WTC11 (cell line): ENCODE measurements around the gene VSIG1. TPM values are rescaled to one million over a fixed set of nuclear protein-coding genes. Genes with fewer than 3 reads are reported as not detected.

Experiments used
- ATAC-seq: fragments of 200-7000 bp; cut with Tn5 transposase; 2 replicates; pipeline ENCODE4 v1.10.0; 2021; ENCODE audit warnings: mild to moderate bottlenecking, moderate library complexity
- CTCF ChIA-PET: fragments of 300-600 bp; sonication (Branson Sonifier 250); formaldehyde crosslinking; loops from one replicate; lab custom pipeline; 2021; ENCODE audit warnings: antibody characterized with exemption; lab: Charles Lee
- POLR2A ChIA-PET: fragments of 350-600 bp; sonication (Branson Sonifier 250); formaldehyde crosslinking; loops from one replicate; lab custom pipeline; 2021; ENCODE audit warnings: antibody characterized with exemption; lab: Charles Lee
- DNase-seq: peaks from one replicate; pipeline ENCODE4 v3.0.0; 2021; ENCODE audit warnings: low spot score
- H3K27ac Mint-ChIP-seq: 2 replicates; pipeline ENCODE4 v1.8.0; 2021; ENCODE audit warnings: mixed read lengths
- H3K27me3 Mint-ChIP-seq: 2 replicates; pipeline ENCODE4 v1.8.0; 2021; ENCODE audit warnings: low read depth, mild to moderate bottlenecking, moderate library complexity, mixed read lengths
- H3K36me3 Mint-ChIP-seq: 2 replicates; pipeline ENCODE4 v1.8.0; 2021; ENCODE audit warnings: mixed read lengths
- H3K4me1 Mint-ChIP-seq: 2 replicates; pipeline ENCODE4 v1.8.0; 2022; ENCODE audit warnings: mixed read lengths
- H3K4me3 Mint-ChIP-seq: 2 replicates; pipeline ENCODE4 v1.8.0; 2021; ENCODE audit warnings: mild to moderate bottlenecking, moderate library complexity, mixed read lengths
- H3K9me3 Mint-ChIP-seq: 2 replicates; pipeline ENCODE4 v1.8.0; 2021; ENCODE audit warnings: mixed read lengths
- ATF6 ChIP-seq: sonication (generic); formaldehyde crosslinking; IDR thresholded peaks from 2 replicates; pipeline ENCODE4 v1.8.1; 2023; ENCODE audit warnings: mild to moderate bottlenecking, missing genetic modification reagents
- CBFB ChIP-seq: sonication (generic); formaldehyde crosslinking; IDR thresholded peaks from 2 replicates; pipeline ENCODE4 v1.8.1; 2022; ENCODE audit warnings: mild to moderate bottlenecking, low read depth, missing genetic modification reagents
- CREB1 ChIP-seq: sonication (generic); formaldehyde crosslinking; IDR thresholded peaks from 2 replicates; pipeline ENCODE4 v1.8.0; 2023; ENCODE audit warnings: mild to moderate bottlenecking, missing genetic modification reagents
- CTCF ChIP-seq: fragments of 200-600 bp; IDR thresholded peaks from 2 replicates; pipeline ENCODE4 v1.8.0; 2022; ENCODE audit warnings: antibody characterized with exemption
- FOXP1 ChIP-seq: sonication (generic); formaldehyde crosslinking; IDR thresholded peaks from 2 replicates; pipeline ENCODE4 v1.8.0; 2022; ENCODE audit warnings: missing genetic modification reagents, mild to moderate bottlenecking, moderate library complexity, borderline replicate concordance
- IRF1 ChIP-seq: sonication (generic); formaldehyde crosslinking; IDR thresholded peaks from 2 replicates; pipeline ENCODE4 v1.8.0; 2023; ENCODE audit warnings: missing genetic modification reagents
- IRF2 ChIP-seq: sonication (generic); formaldehyde crosslinking; IDR thresholded peaks from 2 replicates; pipeline ENCODE4 v1.8.0; 2022; ENCODE audit warnings: low read depth, missing genetic modification reagents, borderline replicate concordance
- NFATC4 ChIP-seq: fragments of 250-450 bp; sonication (Bioruptor Pico); IDR thresholded peaks from 2 replicates; pipeline ENCODE4 v1.9.0; 2021; ENCODE audit warnings: mild to moderate bottlenecking
- OVOL2 ChIP-seq: fragments of 250-450 bp; sonication (Bioruptor Pico); IDR thresholded peaks from 2 replicates; pipeline ENCODE4 v1.9.0; 2021; ENCODE audit warnings: mild to moderate bottlenecking, borderline replicate concordance
- RORB ChIP-seq: fragments of 250-450 bp; sonication (Bioruptor Pico); IDR thresholded peaks from 2 replicates; pipeline ENCODE4 v1.9.0; 2021; ENCODE audit warnings: mild to moderate bottlenecking
- ZNF121 ChIP-seq: sonication (generic); formaldehyde crosslinking; IDR thresholded peaks from 2 replicates; pipeline ENCODE4 v1.8.0; 2023; ENCODE audit warnings: missing genetic modification reagents
- ZNF263 ChIP-seq: sonication (generic); formaldehyde crosslinking; IDR thresholded peaks from 2 replicates; pipeline ENCODE4 v1.8.1; 2022; ENCODE audit warnings: low read depth, mild to moderate bottlenecking, moderate library complexity, missing genetic modification reagents
- ZNF317 ChIP-seq: sonication (generic); formaldehyde crosslinking; IDR thresholded peaks from 2 replicates; pipeline ENCODE4 v1.8.1; 2023; ENCODE audit warnings: low read depth, mild to moderate bottlenecking, moderate library complexity, missing genetic modification reagents, borderline replicate concordance
- ZNF416 ChIP-seq: fragments of 250-450 bp; sonication (Bioruptor Pico); IDR thresholded peaks from 2 replicates; pipeline ENCODE4 v1.9.0; 2021; ENCODE audit warnings: mild to moderate bottlenecking, inconsistent platforms
- ZNF671 ChIP-seq: fragments of 250-450 bp; sonication (Bioruptor Pico); IDR thresholded peaks from 2 replicates; pipeline ENCODE4 v1.8.0; 2021; ENCODE audit warnings: mild to moderate bottlenecking
- ZSCAN18 ChIP-seq: fragments of 250-450 bp; sonication (Bioruptor Pico); IDR thresholded peaks from 2 replicates; pipeline ENCODE4 v2.1.2; 2022; ENCODE audit warnings: mild to moderate bottlenecking, moderate library complexity
- total RNA-seq: library from RNA; stranded (reverse); gene quantifications from 3 replicates; pipeline ENCODE4 v1.2.3, GENCODE V29; 2021
- TF ChIP-seq, protein P1 (sequence below): sonication (generic); formaldehyde crosslinking; IDR thresholded peaks from 2 replicates; pipeline ENCODE4 v1.8.1; 2023; ENCODE audit warnings: mild to moderate bottlenecking, missing genetic modification reagents, moderate library complexity
- TF ChIP-seq, protein P2 (sequence below): sonication (generic); formaldehyde crosslinking; IDR thresholded peaks from 2 replicates; pipeline ENCODE4 v1.8.1; 2022; ENCODE audit warnings: mild to moderate bottlenecking, moderate library complexity, missing genetic modification reagents
- TF ChIP-seq, protein P3 (sequence below): sonication (generic); formaldehyde crosslinking; IDR thresholded peaks from 2 replicates; pipeline ENCODE4 v1.8.1; 2022; ENCODE audit warnings: low read depth, mild to moderate bottlenecking, moderate library complexity, missing genetic modification reagents, borderline replicate concordance

VSIG1 gene
- total RNA-seq, 1 experiment from 2014 or later, result 1.2 TPM

DNA sequence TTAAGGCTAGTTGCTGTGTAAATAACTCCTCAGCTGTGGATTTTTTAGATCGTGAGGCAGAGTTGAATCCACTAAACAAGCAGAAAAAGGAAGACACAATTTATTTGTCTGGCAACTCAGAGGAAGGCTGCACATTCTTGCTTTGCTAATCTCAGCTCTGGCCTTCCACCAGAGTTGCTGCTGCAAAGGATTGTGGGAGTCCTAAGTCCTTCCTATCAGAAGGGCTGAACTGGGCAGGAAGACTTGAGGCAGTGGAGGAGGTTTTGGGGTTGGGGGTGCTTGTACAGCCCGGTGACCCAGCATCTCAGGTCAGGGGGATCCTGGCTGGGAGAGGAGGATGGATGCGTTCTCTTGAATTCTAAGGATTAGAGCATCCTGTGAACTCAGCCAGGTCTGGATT is 11.0 kb upstream of the VSIG1 start:
- no peak overlapping the region for H3K27ac Mint-ChIP-seq
- peaks cover 2% of the 10 kb centered on the region; the same call in 1 of the 2 replicates for H3K27me3 Mint-ChIP-seq
- no peaks in the 10 kb centered on the region for H3K9me3 Mint-ChIP-seq
- TF ChIP-seq CREB1 (CRISPR knock-in tag) (no peak), ZNF263 (CRISPR knock-in tag) (no peak), RORB (CRISPR knock-in tag) (no peak), NFATC4 (CRISPR knock-in tag) (no peak)
- TF ChIP-seq, protein P1, sequence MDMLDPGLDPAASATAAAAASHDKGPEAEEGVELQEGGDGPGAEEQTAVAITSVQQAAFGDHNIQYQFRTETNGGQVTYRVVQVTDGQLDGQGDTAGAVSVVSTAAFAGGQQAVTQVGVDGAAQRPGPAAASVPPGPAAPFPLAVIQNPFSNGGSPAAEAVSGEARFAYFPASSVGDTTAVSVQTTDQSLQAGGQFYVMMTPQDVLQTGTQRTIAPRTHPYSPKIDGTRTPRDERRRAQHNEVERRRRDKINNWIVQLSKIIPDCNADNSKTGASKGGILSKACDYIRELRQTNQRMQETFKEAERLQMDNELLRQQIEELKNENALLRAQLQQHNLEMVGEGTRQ (CRISPR knock-in tag), result no peak
- POLR2A ChIA-PET, result interaction anchor here (0.5 kb wide), 1 partner anchor 609 kb away, joined by 4 read pairs; no protein-coding TSS in a partner anchor
- no peak for ATAC-seq
- no peak for DNase-seq
- H3K4me3 Mint-ChIP-seq, result no peak overlapping the region
- CTCF ChIA-PET, result interaction anchor here (0.7 kb wide), 1 partner anchor 13 kb away, joined by 4 read pairs; no protein-coding TSS in a partner anchor
- peaks cover 6% of the 10 kb centered on the region for H3K4me1 Mint-ChIP-seq
- no peaks in the 10 kb centered on the region for H3K36me3 Mint-ChIP-seq

DNA sequence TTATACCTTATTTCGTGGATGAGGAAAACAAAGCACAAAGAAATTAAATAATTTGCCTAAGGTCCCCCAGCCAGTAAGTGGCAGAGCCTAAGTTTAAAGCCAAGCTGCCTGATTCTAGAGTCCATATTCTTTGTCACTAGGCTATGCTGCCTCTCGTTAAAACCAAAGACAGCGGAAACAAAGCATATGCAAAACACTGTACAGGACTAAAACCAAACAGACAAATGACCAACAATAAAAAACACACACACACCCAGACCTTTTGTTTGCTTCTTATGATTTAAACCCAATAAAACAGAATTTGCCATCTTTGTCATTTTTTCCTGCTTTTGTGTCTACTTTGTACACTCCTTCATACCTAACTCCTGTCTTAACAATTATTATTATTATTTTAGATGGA is 10.1 kb upstream of the VSIG1 start:
- Mint-ChIP-seq H3K36me3 (no peaks in the 10 kb centered on the region), H3K27ac (no peak overlapping the region), H3K9me3 (no peaks in the 10 kb centered on the region), H3K4me1 (peaks cover 6% of the 10 kb centered on the region), H3K4me3 (no peak overlapping the region), H3K27me3 (no peaks in the 10 kb centered on the region)
- CTCF ChIA-PET, result no interaction called here
- ATAC-seq (no peak), DNase-seq (no peak)
- TF ChIP-seq CTCF (no peak), ZNF317 (CRISPR knock-in tag) (no peak), ATF6 (no peak), ZNF416 (no peak), IRF2 (CRISPR knock-in tag) (no peak)
- TF ChIP-seq, protein P2, sequence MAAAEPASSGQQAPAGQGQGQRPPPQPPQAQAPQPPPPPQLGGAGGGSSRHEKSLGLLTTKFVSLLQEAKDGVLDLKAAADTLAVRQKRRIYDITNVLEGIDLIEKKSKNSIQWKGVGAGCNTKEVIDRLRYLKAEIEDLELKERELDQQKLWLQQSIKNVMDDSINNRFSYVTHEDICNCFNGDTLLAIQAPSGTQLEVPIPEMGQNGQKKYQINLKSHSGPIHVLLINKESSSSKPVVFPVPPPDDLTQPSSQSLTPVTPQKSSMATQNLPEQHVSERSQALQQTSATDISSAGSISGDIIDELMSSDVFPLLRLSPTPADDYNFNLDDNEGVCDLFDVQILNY (CRISPR knock-in tag), result no peak
- TF ChIP-seq, protein P3, sequence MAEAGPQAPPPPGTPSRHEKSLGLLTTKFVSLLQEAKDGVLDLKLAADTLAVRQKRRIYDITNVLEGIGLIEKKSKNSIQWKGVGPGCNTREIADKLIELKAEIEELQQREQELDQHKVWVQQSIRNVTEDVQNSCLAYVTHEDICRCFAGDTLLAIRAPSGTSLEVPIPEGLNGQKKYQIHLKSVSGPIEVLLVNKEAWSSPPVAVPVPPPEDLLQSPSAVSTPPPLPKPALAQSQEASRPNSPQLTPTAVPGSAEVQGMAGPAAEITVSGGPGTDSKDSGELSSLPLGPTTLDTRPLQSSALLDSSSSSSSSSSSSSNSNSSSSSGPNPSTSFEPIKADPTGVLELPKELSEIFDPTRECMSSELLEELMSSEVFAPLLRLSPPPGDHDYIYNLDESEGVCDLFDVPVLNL, result no peak
- POLR2A ChIA-PET, result no interaction called here

- H3K4me1 Mint-ChIP-seq, result peaks cover 6% of the 10 kb centered on the region
- H3K4me3 Mint-ChIP-seq, result no peak overlapping the region
- no peaks in the 10 kb centered on the region for H3K27me3 Mint-ChIP-seq
- no peaks in the 10 kb centered on the region for H3K36me3 Mint-ChIP-seq
- no peak for ATAC-seq
- no peak for DNase-seq
- no peaks in the 10 kb centered on the region for H3K9me3 Mint-ChIP-seq
- POLR2A ChIA-PET, result no interaction called here
- CTCF ChIA-PET, result no interaction called here
- no peak overlapping the region for H3K27ac Mint-ChIP-seq
- TF ChIP-seq OVOL2, result no peak
- TF ChIP-seq FOXP1 (CRISPR knock-in tag), result no peak
- TF ChIP-seq CTCF, result no peak
- TF ChIP-seq ZNF121 (CRISPR knock-in tag), result no peak
- TF ChIP-seq ZSCAN18 (CRISPR knock-in tag), result no peak
- TF ChIP-seq, protein P2 (CRISPR knock-in tag), result no peak
- no peak for TF ChIP-seq CBFB (CRISPR knock-in tag)
- TF ChIP-seq IRF1 (CRISPR knock-in tag), result no peak
- no peak for TF ChIP-seq ZNF671
Measured at GRCh38 chrX:108036298-108036973, 8.4 kb upstream of the VSIG1 start.
